Activated naive CD4-positive, alpha-beta T cell treated with anti-CD3 and anti-CD28 coated beads for 36 hours (primary cell): ENCODE measurements around the gene TSPAN9. TPM values are rescaled to one million over a fixed set of nuclear protein-coding genes. Genes with fewer than 3 reads are reported as not detected.

Source experiments
- CTCF ChIA-PET: fragments of 350-600 bp; sonication (Branson Sonifier 250); formaldehyde crosslinking; loops from one replicate; lab custom pipeline; 2021; ENCODE audit warnings: antibody characterized with exemption; lab: Charles Lee
- DNase-seq: peaks from one replicate; pipeline ENCODE4 v3.0.0-alpha.2; 2020
- H3K27ac Mint-ChIP-seq: one replicate; pipeline ENCODE4 v1.8.0; 2021; ENCODE audit warnings: mild to moderate bottlenecking, mixed read lengths
- H3K27me3 Mint-ChIP-seq: one replicate; pipeline ENCODE4 v1.8.0; 2021; ENCODE audit warnings: low read depth, mixed read lengths
- H3K36me3 Mint-ChIP-seq: one replicate; pipeline ENCODE4 v1.8.0; 2021; ENCODE audit warnings: low read depth, mixed read lengths
- H3K4me1 Mint-ChIP-seq: one replicate; pipeline ENCODE4 v1.8.0; 2021; ENCODE audit warnings: low read depth, mixed read lengths
- H3K4me3 Mint-ChIP-seq: one replicate; pipeline ENCODE4 v1.8.0; 2021; ENCODE audit warnings: mild to moderate bottlenecking, moderate library complexity, mixed read lengths
- H3K9me3 Mint-ChIP-seq: one replicate; pipeline ENCODE4 v1.8.0; 2021; ENCODE audit warnings: mixed read lengths
- intact Hi-C: fragments of 100-400 bp; cut with micrococcal nuclease; formaldehyde crosslinking; loops from one replicate; pipeline ENCODE4 v1.15.1; 2023
- total RNA-seq, 2 experiments: library from RNA; stranded (reverse); gene quantifications; one replicate each; pipeline ENCODE4 v1.2.3, GENCODE V29; 2021

Gene TSPAN9
- total RNA-seq, 2 experiments from 2014 or later, result 0.72 to 0.91 TPM

- Mint-ChIP-seq H3K4me3 (no peak overlapping the region), H3K4me1 (no peaks in the 10 kb centered on the region), H3K9me3 (no peaks in the 10 kb centered on the region), H3K27ac (no peak overlapping the region), H3K36me3 (no peaks in the 10 kb centered on the region), H3K27me3 (peaks cover 22% of the 10 kb centered on the region)
- CTCF ChIA-PET, result interaction anchor here (0.6 kb wide), 1 partner anchor 33 kb away, joined by 5 read pairs; no protein-coding TSS in a partner anchor
- intact Hi-C loops, result no loop called here
- no peak for DNase-seq
Measured at GRCh38 chr12:3046441-3047200, 30.6 kb upstream of the TSPAN9 start.

- Mint-ChIP-seq H3K4me1 (no peaks in the 10 kb centered on the region), H3K36me3 (no peaks in the 10 kb centered on the region), H3K9me3 (no peaks in the 10 kb centered on the region), H3K27ac (no peak overlapping the region), H3K27me3 (peaks cover 20% of the 10 kb centered on the region), H3K4me3 (no peak overlapping the region)
- no peak for DNase-seq
- intact Hi-C loops, result no loop called here
- CTCF ChIA-PET, result no interaction called here
Measured at GRCh38 chr12:3047961-3048360, 29.2 kb upstream of the TSPAN9 start.

GRCh38 chr12:3048540-3048939 is 28.6 kb upstream of the TSPAN9 start:
- no peaks in the 10 kb centered on the region for H3K36me3 Mint-ChIP-seq
- no peaks in the 10 kb centered on the region for H3K4me1 Mint-ChIP-seq
- no peak for DNase-seq
- no peak overlapping the region for H3K27ac Mint-ChIP-seq
- intact Hi-C loops, result no loop called here
- H3K4me3 Mint-ChIP-seq, result no peak overlapping the region
- CTCF ChIA-PET, result no interaction called here
- no peaks in the 10 kb centered on the region for H3K9me3 Mint-ChIP-seq
- peaks cover 14% of the 10 kb centered on the region for H3K27me3 Mint-ChIP-seq

- no peak for DNase-seq
- no peak overlapping the region for H3K4me3 Mint-ChIP-seq
- peaks cover 12% of the 10 kb centered on the region for H3K27me3 Mint-ChIP-seq
- H3K4me1 Mint-ChIP-seq, result no peaks in the 10 kb centered on the region
- intact Hi-C loops, result no loop called here
- CTCF ChIA-PET, result no interaction called here
- no peaks in the 10 kb centered on the region for H3K9me3 Mint-ChIP-seq
- H3K27ac Mint-ChIP-seq, result no peak overlapping the region
- H3K36me3 Mint-ChIP-seq, result no peaks in the 10 kb centered on the region
Measured at GRCh38 chr12:3049176-3049575, 28.0 kb upstream of the TSPAN9 start.

GRCh38 chr12:3049611-3050249 is 27.4 kb upstream of the TSPAN9 start:
- no peaks in the 10 kb centered on the region for H3K4me1 Mint-ChIP-seq
- DNase-seq, result no peak

GRCh38 chr12:3054374-3054773 is 22.8 kb upstream of the TSPAN9 start:
- Mint-ChIP-seq H3K9me3 (no peaks in the 10 kb centered on the region), H3K27me3 (peaks cover 13% of the 10 kb centered on the region), H3K4me3 (no peak overlapping the region), H3K4me1 (no peaks in the 10 kb centered on the region), H3K27ac (no peak overlapping the region), H3K36me3 (no peaks in the 10 kb centered on the region)
- CTCF ChIA-PET, result no interaction called here
- intact Hi-C loops, result no loop called here
- no peak for DNase-seq

More at GRCh38 chr12:3049611-3050249, 27.4 kb upstream of the TSPAN9 start:
- Mint-ChIP-seq H3K9me3 (no peaks in the 10 kb centered on the region), H3K27ac (no peak overlapping the region), H3K27me3 (peaks cover 12% of the 10 kb centered on the region), H3K4me3 (no peak overlapping the region), H3K36me3 (no peaks in the 10 kb centered on the region)
- intact Hi-C loops, result no loop called here
- CTCF ChIA-PET, result interaction anchor here (1.0 kb wide), 1 partner anchor 8 kb away, joined by 4 read pairs; no protein-coding TSS in a partner anchor

- Mint-ChIP-seq H3K27me3 (peaks cover 18% of the 10 kb centered on the region), H3K36me3 (no peaks in the 10 kb centered on the region)
- CTCF ChIA-PET, result no interaction called here
Measured at GRCh38 chr12:3055026-3055703, 22.0 kb upstream of the TSPAN9 start.

GRCh38 chr12:3055704-3056467 is 21.3 kb upstream of the TSPAN9 start:
- Mint-ChIP-seq H3K27me3 (peaks cover 21% of the 10 kb centered on the region), H3K9me3 (no peaks in the 10 kb centered on the region), H3K4me1 (no peaks in the 10 kb centered on the region), H3K4me3 (no peak overlapping the region), H3K36me3 (no peaks in the 10 kb centered on the region), H3K27ac (no peak overlapping the region)
- CTCF ChIA-PET, result no interaction called here
- DNase-seq, result no peak
- intact Hi-C loops, result no loop called here

More at GRCh38 chr12:3055026-3055703, 22.0 kb upstream of the TSPAN9 start:
- DNase-seq, result no peak
- intact Hi-C loops, result no loop called here
- no peaks in the 10 kb centered on the region for H3K4me1 Mint-ChIP-seq
- H3K9me3 Mint-ChIP-seq, result no peaks in the 10 kb centered on the region
- H3K4me3 Mint-ChIP-seq, result no peak overlapping the region
- no peak overlapping the region for H3K27ac Mint-ChIP-seq

- Mint-ChIP-seq H3K36me3 (peaks cover 2% of the 10 kb centered on the region), H3K4me1 (no peaks in the 10 kb centered on the region), H3K4me3 (no peak overlapping the region), H3K27ac (no peak overlapping the region), H3K27me3 (peaks cover 30% of the 10 kb centered on the region), H3K9me3 (peaks cover 7% of the 10 kb centered on the region)
- DNase-seq, result no peak
- intact Hi-C loops, result no loop called here
- CTCF ChIA-PET, result interaction anchor here (1.2 kb wide), 1 partner anchor 13 kb away, joined by 3 read pairs; no protein-coding TSS in a partner anchor
Measured at GRCh38 chr12:3061059-3061458, 16.1 kb upstream of the TSPAN9 start.

GRCh38 chr12:3061501-3062215 is 15.5 kb upstream of the TSPAN9 start:
- Mint-ChIP-seq H3K36me3 (peaks cover 2% of the 10 kb centered on the region), H3K27ac (no peak overlapping the region), H3K9me3 (peaks cover 7% of the 10 kb centered on the region), H3K4me1 (no peaks in the 10 kb centered on the region), H3K4me3 (no peak overlapping the region), H3K27me3 (peaks cover 30% of the 10 kb centered on the region)
- no peak for DNase-seq
- CTCF ChIA-PET, result interaction anchor here (1.2 kb wide), 1 partner anchor 12 kb away, joined by 3 read pairs; no protein-coding TSS in a partner anchor
- intact Hi-C loops, result no loop called here

GRCh38 chr12:3065300-3065699 is 11.9 kb upstream of the TSPAN9 start:
- CTCF ChIA-PET, result no interaction called here
- Mint-ChIP-seq H3K9me3 (peaks cover 7% of the 10 kb centered on the region), H3K27ac (no peak overlapping the region), H3K27me3 (peaks cover 30% of the 10 kb centered on the region), H3K4me3 (no peak overlapping the region), H3K36me3 (peaks cover 2% of the 10 kb centered on the region), H3K4me1 (no peaks in the 10 kb centered on the region)
- no peak for DNase-seq
- intact Hi-C loops, result no loop called here
